CD4-positive, alpha-beta T cell treated with Interleukin-15 for 1 hour (primary cell): Measurements from ENCODE around the gene SLC6A16.

Source experiments
- DNase-seq: peaks from one replicate; pipeline ENCODE4 v3.0.0-alpha.2; 2020

SLC6A16 gene

GRCh38 chr19:49264258-49264657 lies 60.7 kb downstream of the SLC6A16 start:
- DNase-seq: no peak

- no peak for DNase-seq
These were observed 63.4 kb downstream of the SLC6A16 start for GRCh38 chr19:49261602-49262001.

GRCh38 chr19:49256691-49257090 lies 68.3 kb downstream of the SLC6A16 start:
- no peak for DNase-seq

GRCh38 chr19:49255674-49256073 lies 69.3 kb downstream of the SLC6A16 start:
- no peak for DNase-seq

GRCh38 chr19:49249933-49250332 lies 75.1 kb downstream of the SLC6A16 start:
- DNase-seq: no peak

- no peak for DNase-seq
These were observed 77.3 kb downstream of the SLC6A16 start for GRCh38 chr19:49247676-49248075.

- no peak for DNase-seq
These were observed 80.7 kb downstream of the SLC6A16 start for GRCh38 chr19:49244256-49244655.

GRCh38 chr19:49243726-49244125 lies 81.3 kb downstream of the SLC6A16 start:
- no peak for DNase-seq

GRCh38 chr19:49243129-49243528 lies 81.9 kb downstream of the SLC6A16 start:
- DNase-seq: no peak

GRCh38 chr19:49241769-49242168 lies 83.2 kb downstream of the SLC6A16 start:
- DNase-seq: no peak
